NCI-H2196 treated with DMSO at 0.1 percent for 48 hours (cell line): ENCODE results near the gene SUPT16H.
"Not testable (repeated sequence)": the region's sequence is repeated elsewhere in the genome, so short reads cannot be mapped to it uniquely, and the experiment has no call there.

ENCODE experiments used
- DNase-seq: peaks from one replicate; lab custom pipeline; 2025; ENCODE audit not compliant: unreplicated experiment; lab: John Stamatoyannopoulos, UW

SUPT16H gene

GRCh38 chr14:21383848-21384493 is at the start of gene SUPT16H:
Gene SUPT16H (minus strand): TSS chr14:21384019. CDS start chr14:21383927, 92 bp downstream.
- peak; percentile 93 for DNase-seq

- no peak for DNase-seq
Measured at GRCh38 chr14:21431126-21431525, 47.3 kb upstream of the SUPT16H start.

- DNase-seq = peak; percentile 79
Measured at GRCh38 chr14:21428930-21429329, 45.1 kb upstream of the SUPT16H start.

- no peak for DNase-seq
Measured at GRCh38 chr14:21426692-21427091, 42.9 kb upstream of the SUPT16H start.

GRCh38 chr14:21419528-21419927 is 35.7 kb upstream of the SUPT16H start:
- no peak for DNase-seq

- DNase-seq = no peak
Measured at GRCh38 chr14:21415329-21415728, 31.5 kb upstream of the SUPT16H start.

GRCh38 chr14:21414137-21414631 is 30.4 kb upstream of the SUPT16H start:
- no peak for DNase-seq

GRCh38 chr14:21408147-21408546 is 24.3 kb upstream of the SUPT16H start:
- no peak for DNase-seq

- DNase-seq = no peak
Measured at GRCh38 chr14:21406213-21406612, 22.4 kb upstream of the SUPT16H start.

- DNase-seq = no peak
Measured at GRCh38 chr14:21405097-21405496, 21.3 kb upstream of the SUPT16H start.

GRCh38 chr14:21399311-21399870 is 15.6 kb upstream of the SUPT16H start:
- no peak for DNase-seq

GRCh38 chr14:21398901-21399300 is 15.1 kb upstream of the SUPT16H start:
- DNase-seq = no peak

GRCh38 chr14:21395450-21395849 is 11.6 kb upstream of the SUPT16H start:
- DNase-seq = no peak

- DNase-seq = no peak
Measured at GRCh38 chr14:21385188-21385904, 1.5 kb upstream of the SUPT16H start.

GRCh38 chr14:21384494-21384851 is 654 bp upstream of the SUPT16H start:
- DNase-seq = no peak

- peak; percentile 46 for DNase-seq
Measured at GRCh38 chr14:21382886-21383847, 652 bp downstream of the SUPT16H start.

GRCh38 chr14:21382095-21382494 is 1.7 kb downstream of the SUPT16H start:
- DNase-seq = no peak

GRCh38 chr14:21379338-21379737 is 4.5 kb downstream of the SUPT16H start:
- DNase-seq = no peak

- no peak for DNase-seq
Measured at GRCh38 chr14:21373980-21374379, 9.8 kb downstream of the SUPT16H start.

GRCh38 chr14:21372814-21373213 is 11.0 kb downstream of the SUPT16H start:
- not testable (repeated sequence) for DNase-seq
